ENCODE results near the gene SLC39A8.

DNA sequence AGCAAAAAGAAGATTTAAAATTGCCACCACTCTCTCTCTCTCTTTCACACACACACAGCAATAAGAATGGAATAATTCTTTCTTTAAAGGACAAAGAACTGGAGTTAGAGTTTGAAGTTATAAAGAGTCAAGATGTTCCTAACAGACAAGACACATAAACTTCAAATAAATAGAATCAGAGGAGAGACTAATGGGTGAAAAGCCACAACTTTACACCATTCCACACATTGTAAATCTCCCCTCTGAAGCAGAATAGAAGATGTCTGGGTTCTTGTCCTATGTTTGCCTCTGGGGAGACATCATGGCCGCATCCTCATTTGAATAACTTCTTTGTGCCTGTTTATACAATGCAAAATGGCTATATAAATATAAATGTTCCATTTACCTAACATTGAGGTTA is 39.6 kb downstream of the SLC39A8 start:
- TF ChIP-seq, protein P1, sequence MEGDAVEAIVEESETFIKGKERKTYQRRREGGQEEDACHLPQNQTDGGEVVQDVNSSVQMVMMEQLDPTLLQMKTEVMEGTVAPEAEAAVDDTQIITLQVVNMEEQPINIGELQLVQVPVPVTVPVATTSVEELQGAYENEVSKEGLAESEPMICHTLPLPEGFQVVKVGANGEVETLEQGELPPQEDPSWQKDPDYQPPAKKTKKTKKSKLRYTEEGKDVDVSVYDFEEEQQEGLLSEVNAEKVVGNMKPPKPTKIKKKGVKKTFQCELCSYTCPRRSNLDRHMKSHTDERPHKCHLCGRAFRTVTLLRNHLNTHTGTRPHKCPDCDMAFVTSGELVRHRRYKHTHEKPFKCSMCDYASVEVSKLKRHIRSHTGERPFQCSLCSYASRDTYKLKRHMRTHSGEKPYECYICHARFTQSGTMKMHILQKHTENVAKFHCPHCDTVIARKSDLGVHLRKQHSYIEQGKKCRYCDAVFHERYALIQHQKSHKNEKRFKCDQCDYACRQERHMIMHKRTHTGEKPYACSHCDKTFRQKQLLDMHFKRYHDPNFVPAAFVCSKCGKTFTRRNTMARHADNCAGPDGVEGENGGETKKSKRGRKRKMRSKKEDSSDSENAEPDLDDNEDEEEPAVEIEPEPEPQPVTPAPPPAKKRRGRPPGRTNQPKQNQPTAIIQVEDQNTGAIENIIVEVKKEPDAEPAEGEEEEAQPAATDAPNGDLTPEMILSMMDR (IDR thresholded peaks at IDR 0.05; ENCODE audit: low read depth, low read length, poor library complexity, severe bottlenecking), result no peak
- TF ChIP-seq EZH2phosphoT487 (IDR thresholded peaks at IDR 0.05; ENCODE audit: borderline replicate concordance, low read length), result no peak

Data from DOHH2 (cell line).